Pancreas (tissue), 10 donors: ENCODE data around the gene PQBP1. TPM values are rescaled to one million over a fixed set of nuclear protein-coding genes. Genes with fewer than 3 reads are reported as not detected.

Source experiments
- ATAC-seq, 4 donors: fragments of 200-7000 bp; cut with Tn5 transposase; one replicate each; pipeline versions ENCODE4 v1.8.0 to v1.9.1; 2020; ENCODE audit warnings: mild to moderate bottlenecking in 4 of 4, moderate library complexity in 4 of 4
- DNase-seq, 6 donors: peaks; one replicate each; pipeline ENCODE4 v3.0.0-alpha.2; 2020
- FAIRE-seq: peaks from 2 replicates; lab custom pipeline; 2012; peaks lifted over from hg19 to GRCh38; lab: Jason Lieb, UNC
- H3K27ac ChIP-seq, 4 donors: fragments of 200-600 bp; sonication (generic); 1 replicate in 3 of 4; 2 replicates in 1 of 4; pipeline versions ENCODE4 v1.5.0 to v1.8.0; 2020
- H3K27me3 ChIP-seq, 4 donors: fragments of 200-600 bp; one replicate each; pipeline ENCODE4 v1.8.0; 2021
- H3K36me3 ChIP-seq, 3 donors: fragments of 200-600 bp; sonication (generic) in 1 of 3; one replicate each; pipeline versions ENCODE4 v1.5.0 to v1.8.0; 2020 to 2021
- H3K4me1 ChIP-seq, 3 donors: fragments of 200-600 bp; one replicate each; pipeline ENCODE4 v1.8.0; 2021
- H3K4me3 ChIP-seq, 4 donors: fragments of 200-600 bp; sonication (generic) in 2 of 4; one replicate each; pipeline versions ENCODE4 v1.5.0 to v1.8.0; 2020 to 2021
- H3K9me3 ChIP-seq, 4 donors: fragments of 200-600 bp; one replicate each; pipeline ENCODE4 v1.8.0; 2021
- CTCF ChIP-seq, 4 donors: fragments of 200-600 bp; sonication (generic) in 3 of 4; IDR thresholded peaks; one replicate each; pipeline versions ENCODE4 v1.5.0 to v1.8.0; 2021; ENCODE audit warnings: antibody characterized with exemption in 4 of 4
- WGBS, 2 donors: extraction: QIAGEN DNeasy Blood & Tissue Kit; methylation state at CpG; one replicate each; pipeline ENCODE4 v1.1.7; 2013; 5-methylcytosine and 5-hydroxymethylcytosine counted together
- intact Hi-C, 3 donors: fragments of 100-400 bp; cut with DNase I; formaldehyde crosslinking; loops; one replicate each; pipeline versions ENCODE4 v1.11.1 to v1.14.2; 2022
- polyA plus RNA-seq, 2 donors: library from polyadenylated mRNA; stranded (reverse); fragments of 200-250 nt; gene quantifications; one replicate each; pipeline ENCODE4 v1.2.3, GENCODE V29; 2013
- total RNA-seq, 6 donors: library from RNA; stranded (reverse); fragmentation: NEBNext Ultra II Directional in 4 of 6; extraction: Animal tissue kit (Norgen Biotek cat#: 25700) in 4 of 6; gene quantifications; one replicate each; pipeline versions ENCODE4 v1.2.1 to v1.2.4, GENCODE V29; 2021 to 2023
- donor health status: healthy with polysubstance abuse.
- donor health status: DM: no; HTN: no; CAD: no; lungs with moderate emphysema.
- donor health status: DM: no; HTN: no; CAD: no.
- donor health status: control.
- donor health status: control.
- donor health status: Bipolar disorder and iron deficiency.
- donor health status: DM: yes; HTN: yes; CAD: no.
- donor health status: DM: no; HTN: no; CAD: no.
- donor health status: DM: no; HTN: no; CAD: no.
- donor health status: DM: yes; HTN: yes; CAD: no.

PQBP1 gene
- total and polyA plus RNA-seq, 8 donors: 36.4 to 112 (median 50.8) TPM

DNA sequence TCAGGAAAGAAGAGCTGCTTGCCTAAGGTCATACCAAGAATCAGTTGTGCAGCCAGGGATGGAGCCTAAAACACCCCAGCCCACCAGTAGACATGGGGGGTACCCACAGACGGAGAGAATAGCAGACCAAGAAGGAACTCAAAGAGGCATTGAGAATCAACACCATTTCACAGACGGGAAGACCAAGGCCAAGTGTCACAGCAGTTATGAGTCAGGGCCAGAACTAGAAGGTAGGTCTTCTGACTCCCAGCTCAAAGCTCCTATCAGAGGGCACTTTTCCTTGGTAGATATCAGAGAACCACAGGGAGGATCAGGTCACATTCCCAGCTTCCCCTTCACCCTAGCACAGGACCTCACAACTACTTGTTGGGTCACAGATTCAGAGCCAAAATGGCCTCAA is 45.2 kb downstream of the PQBP1 start:
- Histone ChIP-seq H3K27me3 (no peaks in the 10 kb centered on the region), H3K36me3 (no peaks in the 10 kb centered on the region), H3K4me3 (no peak overlapping the region), H3K4me1 (peaks cover 0 to 3% (median 0%) of the 10 kb centered on the region in 3 donors), H3K9me3 (no peaks in the 10 kb centered on the region), H3K27ac (no peak overlapping the region)
- intact Hi-C loops: no loop called here
- FAIRE-seq (no peak), ATAC-seq (no peak), DNase-seq (no peak)
- TF ChIP-seq CTCF (IDR thresholded peaks at IDR 0.05): no peak
- 63 to 80% methylated on average over 2 of the region's 2 CpGs for WGBS, 2 donors

GRCh38 chrX:48945517-48946348 is 48.0 kb downstream of the PQBP1 start:
- H3K27me3 ChIP-seq: no peaks in the 10 kb centered on the region
- H3K4me1 ChIP-seq: peaks cover 0 to 3% (median 0%) of the 10 kb centered on the region in 3 donors
- H3K9me3 ChIP-seq: no peaks in the 10 kb centered on the region
- no peak overlapping the region for H3K27ac ChIP-seq
- TF ChIP-seq CTCF (IDR thresholded peaks at IDR 0.05): peak; percentile 51 to 70 (median 68)
- peak; percentile 51 for FAIRE-seq
- no peaks in the 10 kb centered on the region for H3K36me3 ChIP-seq
- peak in 5 of 6 donors; percentile 20 to 68 (median 54) for DNase-seq
- WGBS, 2 donors: 41% methylated on average over 8 of the region's 8 CpGs
- H3K4me3 ChIP-seq: no peak overlapping the region
- intact Hi-C loops: no loop called here
- ATAC-seq: peak; percentile 70 to 84 (median 80)

DNA sequence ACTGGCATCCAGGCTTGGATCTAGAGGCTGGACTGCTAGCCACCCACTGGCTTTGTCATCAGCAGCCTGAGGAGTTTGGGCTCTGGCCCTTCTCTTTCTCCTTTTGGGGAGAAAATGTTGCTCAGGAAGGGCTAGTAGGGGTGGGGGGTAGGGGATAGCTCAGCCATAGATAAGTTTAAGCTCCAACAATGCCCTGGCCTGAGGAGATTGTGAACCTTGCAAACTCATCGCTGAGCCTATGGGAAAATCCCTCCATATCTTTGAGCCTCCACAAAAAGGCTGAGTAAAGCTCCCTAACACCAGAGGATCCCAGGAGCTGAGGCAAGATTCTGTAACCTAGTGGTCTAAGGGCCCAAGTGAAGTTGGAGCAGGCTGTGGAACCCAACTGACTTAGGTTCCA is 50.9 kb downstream of the PQBP1 start:
- Histone ChIP-seq H3K27ac (no peak overlapping the region), H3K36me3 (no peaks in the 10 kb centered on the region), H3K9me3 (no peaks in the 10 kb centered on the region), H3K4me1 (no peaks in the 10 kb centered on the region), H3K27me3 (no peaks in the 10 kb centered on the region), H3K4me3 (no peak overlapping the region)
- intact Hi-C loops: no loop called here
- ATAC-seq (no peak), DNase-seq (no peak), FAIRE-seq (no peak)
- WGBS, 2 donors: 86 to 100% methylated on average over 1 of the region's 1 CpG
- TF ChIP-seq CTCF (IDR thresholded peaks at IDR 0.05): no peak

Other genes starting within 250 kb of the PQBP1 start
- gene WAS, start 214.1 kb upstream of the PQBP1 start, total RNA-seq: 1 to 10 TPM in 3 of 6 donors, under 1 TPM in 3; 0.39 to 7.5 (median 1.9) TPM
- 1 to 10 TPM in 1 of 2 donors, under 1 TPM in 1; 0.92 to 1.1 TPM for gene WAS, start 214.1 kb upstream of the PQBP1 start, polyA plus RNA-seq
- gene SUV39H1, start 201.2 kb upstream of the PQBP1 start, total RNA-seq: 1 to 10 TPM in 5 of 6 donors, under 1 TPM in 1; 0.88 to 2.6 (median 1.7) TPM
- gene SUV39H1, start 201.2 kb upstream of the PQBP1 start, polyA plus RNA-seq: 1 to 10 TPM; 1.9 to 2.8 TPM
- gene GLOD5, start 136.2 kb upstream of the PQBP1 start, total RNA-seq: under 1 TPM in 2 of 6 donors, not detected in 4; 0.37 to 0.72 TPM
- gene GLOD5, start 136.2 kb upstream of the PQBP1 start, polyA plus RNA-seq: under 1 TPM; 0.57 to 0.99 TPM
- under 1 TPM in 1 of 6 donors, not detected in 5; 0.19 TPM for gene GATA1, start 111.3 kb upstream of the PQBP1 start, total RNA-seq
- under 1 TPM in 1 of 2 donors, not detected in 1; 0.12 TPM for gene GATA1, start 111.3 kb upstream of the PQBP1 start, polyA plus RNA-seq
- 10 to 100 TPM; 24.9 to 58.4 (median 30.9) TPM for gene HDAC6, start 95.9 kb upstream of the PQBP1 start, total RNA-seq
- gene HDAC6, start 95.9 kb upstream of the PQBP1 start, polyA plus RNA-seq: 100 to 1,000 TPM in 1 of 2 donors, 10 to 100 TPM in 1; 81.2 to 132 TPM
- gene ERAS, start 71.4 kb upstream of the PQBP1 start, total RNA-seq: not detected
- under 1 TPM; 0.11 to 0.49 TPM for gene ERAS, start 71.4 kb upstream of the PQBP1 start, polyA plus RNA-seq
- 10 to 100 TPM; 10.3 to 50.5 (median 20.1) TPM for gene PCSK1N, start 62.3 kb upstream of the PQBP1 start, total RNA-seq
- 100 to 1,000 TPM; 167 to 368 TPM for gene PCSK1N, start 62.3 kb upstream of the PQBP1 start, polyA plus RNA-seq
- 10 to 100 TPM; 15.7 to 26.0 (median 19.5) TPM for gene TIMM17B, start 162 bp upstream of the PQBP1 start, total RNA-seq
- gene TIMM17B, start 162 bp upstream of the PQBP1 start, polyA plus RNA-seq: 10 to 100 TPM; 29.8 to 48.9 TPM
- gene SLC35A2, start 13.7 kb downstream of the PQBP1 start, total RNA-seq: 10 to 100 TPM in 5 of 6 donors, 1 to 10 TPM in 1; 9.9 to 20.6 (median 14.6) TPM
- gene SLC35A2, start 13.7 kb downstream of the PQBP1 start, polyA plus RNA-seq: 10 to 100 TPM in 1 of 2 donors, 1 to 10 TPM in 1; 7.1 to 16.0 TPM
- 1 to 10 TPM; 1.3 to 8.6 (median 2.4) TPM for gene PIM2, start 21.1 kb downstream of the PQBP1 start, total RNA-seq
- gene PIM2, start 21.1 kb downstream of the PQBP1 start, polyA plus RNA-seq: 1 to 10 TPM; 2.8 to 8.2 TPM
- 10 to 100 TPM; 14.2 to 28.7 (median 17.9) TPM for gene OTUD5, start 59.7 kb downstream of the PQBP1 start, total RNA-seq
- 10 to 100 TPM; 32.5 to 34.3 TPM for gene OTUD5, start 59.7 kb downstream of the PQBP1 start, polyA plus RNA-seq
- 1 to 10 TPM in 2 of 6 donors, under 1 TPM in 4; 0.12 to 1.7 (median 0.68) TPM for gene KCND1, start 73.9 kb downstream of the PQBP1 start, total RNA-seq
- gene KCND1, start 73.9 kb downstream of the PQBP1 start, polyA plus RNA-seq: 1 to 10 TPM in 1 of 2 donors, under 1 TPM in 1; 0.84 to 1.3 TPM
- 10 to 100 TPM; 12.5 to 26.0 (median 17.2) TPM for gene GRIPAP1, start 104.3 kb downstream of the PQBP1 start, total RNA-seq
- 10 to 100 TPM; 32.2 to 32.7 TPM for gene GRIPAP1, start 104.3 kb downstream of the PQBP1 start, polyA plus RNA-seq
- 10 to 100 TPM in 3 of 6 donors, 1 to 10 TPM in 3; 8.5 to 18.8 (median 11.0) TPM for gene TFE3, start 145.4 kb downstream of the PQBP1 start, total RNA-seq
- gene TFE3, start 145.4 kb downstream of the PQBP1 start, polyA plus RNA-seq: 10 to 100 TPM; 20.1 to 20.6 TPM
- gene CCDC120, start 161.1 kb downstream of the PQBP1 start, total RNA-seq: 10 to 100 TPM in 1 of 6 donors, 1 to 10 TPM in 5; 4.5 to 10.6 (median 6.8) TPM
- gene CCDC120, start 161.1 kb downstream of the PQBP1 start, polyA plus RNA-seq: 1 to 10 TPM; 7.3 to 8.2 TPM
- 1 to 10 TPM; 1.3 to 8.8 (median 3.9) TPM for gene PRAF2, start 176.1 kb downstream of the PQBP1 start, total RNA-seq
- gene PRAF2, start 176.1 kb downstream of the PQBP1 start, polyA plus RNA-seq: 10 to 100 TPM; 11.3 to 15.8 TPM
- gene WDR45, start 182.0 kb downstream of the PQBP1 start, total RNA-seq: 10 to 100 TPM; 34.9 to 48.5 (median 45.6) TPM
- 100 to 1,000 TPM in 1 of 2 donors, 10 to 100 TPM in 1; 98.1 to 121 TPM for gene WDR45, start 182.0 kb downstream of the PQBP1 start, polyA plus RNA-seq
- gene GPKOW, start 225.8 kb downstream of the PQBP1 start, total RNA-seq: 10 to 100 TPM in 1 of 6 donors, 1 to 10 TPM in 5; 5.4 to 11.5 (median 7.7) TPM
- 10 to 100 TPM in 1 of 2 donors, 1 to 10 TPM in 1; 5.1 to 10.5 TPM for gene GPKOW, start 225.8 kb downstream of the PQBP1 start, polyA plus RNA-seq